K562 (cell line): ENCODE measurements around the gene TOMM40L.

ENCODE experiments used
- CHD4 ChIP-seq: fragments of 200-600 bp; sonication (generic); IDR thresholded peaks from 3 replicates; pipeline ENCODE4 v1.6.1; 2012; ENCODE audit warnings: low read depth, mild to moderate bottlenecking, mixed read lengths, low read length, inconsistent platforms; ENCODE audit not compliant: insufficient read depth, insufficient replicate concordance, poor library complexity, severe bottlenecking
- EZH2 ChIP-seq: IDR thresholded peaks from 2 replicates; pipeline ENCODE4 v1.6.1; 2012; ENCODE audit warnings: low read depth, mild to moderate bottlenecking, inconsistent platforms, low read length, borderline replicate concordance
- HDAC1 ChIP-seq, 2 experiments: fragments of 450-650 bp; IDR thresholded peaks; 2 replicates each; pipeline ENCODE4 v1.6.1; 2016 to 2017; ENCODE audit warnings: inconsistent platforms in 1 of 2, mild to moderate bottlenecking in 1 of 2, moderate library complexity in 1 of 2
- HNRNPH1 ChIP-seq: fragments of 200-400 bp; formaldehyde crosslinking; optimal IDR thresholded peaks from 2 replicates; pipeline ENCODE3; 2017; ENCODE audit warnings: low read depth, mild to moderate bottlenecking, low read length, moderate library complexity
- JUN ChIP-seq, 2 experiments: sonication (generic) in 1 of 2; formaldehyde crosslinking in 1 of 2; IDR thresholded peaks; 2 replicates each; pipeline versions ENCODE4 v1.6.1 to v1.8.0; 2012 to 2022; ENCODE audit warnings: borderline replicate concordance in 2 of 2, mild to moderate bottlenecking in 2 of 2, improper control_type of control experiment in 1 of 2, low read depth in 1 of 2, low read length in 1 of 2, missing genetic modification reagents in 1 of 2
- PHF21A ChIP-seq: fragments of 450-650 bp; IDR thresholded peaks from 2 replicates; pipeline ENCODE4 v1.6.1; 2017; ENCODE audit warnings: low read depth, borderline replicate concordance
- POLR2A ChIP-seq: fragments of 450-650 bp; conservative IDR thresholded peaks from 2 replicates; pipeline ENCODE4 v1.6.1; 2016
- RAD21 ChIP-seq, 2 experiments: fragments of 250-450 bp in 1 of 2; fragments of 450-650 bp in 1 of 2; sonication (Bioruptor Pico) in 1 of 2; formaldehyde crosslinking in 1 of 2; IDR thresholded peaks in 1 of 2; conservative IDR thresholded peaks in 1 of 2; 2 replicates each; pipeline versions ENCODE4 v1.4.0 to v1.8.0; 2020 to 2022; ENCODE audit warnings: mild to moderate bottlenecking in 2 of 2, moderate library complexity in 1 of 2
- SIN3A ChIP-seq, 2 experiments: fragments of 150-350 bp in 1 of 2; IDR thresholded peaks; 2 replicates each; pipeline ENCODE4 v1.6.1; 2011 to 2016; ENCODE audit warnings: borderline replicate concordance in 2 of 2, low read depth in 2 of 2, low read length in 2 of 2, mild to moderate bottlenecking in 2 of 2, moderate library complexity in 2 of 2; ENCODE audit not compliant: control insufficient read depth in 1 of 2
- U2AF2 ChIP-seq: fragments of 200-400 bp; formaldehyde crosslinking; optimal IDR thresholded peaks from 2 replicates; pipeline ENCODE3; 2017; ENCODE audit warnings: low read depth, mild to moderate bottlenecking, low read length
- ZZZ3 ChIP-seq: fragments of 450-650 bp; IDR thresholded peaks from 2 replicates; pipeline ENCODE4 v1.6.1; 2016; ENCODE audit warnings: antibody characterized with exemption, mild to moderate bottlenecking, moderate library complexity
- TF ChIP-seq, protein P1 (sequence below), 3 experiments: IDR thresholded peaks in 2 of 3; conservative IDR thresholded peaks in 1 of 3; 2 replicates each; pipeline ENCODE4 v1.5.1; 2011 to 2012; ENCODE audit warnings: low read length in 3 of 3, mild to moderate bottlenecking in 3 of 3, control low read depth in 2 of 3, improper control_type of control experiment in 1 of 3, inconsistent platforms in 1 of 3, low read depth in 1 of 3, mixed read lengths in 1 of 3, moderate library complexity in 1 of 3; ENCODE audit not compliant: insufficient read depth in 2 of 3
- TF ChIP-seq, protein P2 (sequence below): sonication (generic); formaldehyde crosslinking; IDR thresholded peaks from 2 replicates; pipeline ENCODE4 v1.8.1; 2023; ENCODE audit warnings: mild to moderate bottlenecking, missing genetic modification reagents

DNA sequence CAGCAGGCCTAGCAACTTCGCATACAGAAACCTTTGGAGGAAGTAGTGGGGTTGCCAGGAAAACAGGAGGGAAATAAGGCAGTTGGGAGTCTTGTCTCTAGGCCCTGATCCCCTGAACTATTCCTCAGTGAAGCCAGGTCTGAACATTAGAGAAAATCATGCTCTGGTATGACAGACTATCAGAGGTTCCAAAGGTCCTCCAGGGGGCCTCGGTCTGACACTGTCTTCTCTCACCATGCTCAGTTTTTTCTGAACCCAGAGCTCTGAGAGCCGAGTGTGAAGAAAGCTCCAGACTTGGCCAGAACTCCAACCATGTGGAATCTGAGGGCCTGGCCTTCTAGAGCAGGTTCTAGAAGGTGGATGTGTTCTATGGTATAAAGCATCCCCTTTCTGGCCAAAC lies 4.0 kb downstream of the TOMM40L start:
- no peak for TF ChIP-seq HDAC1 (IDR thresholded peaks at IDR 0.05)
- TF ChIP-seq SIN3A (IDR thresholded peaks at IDR 0.05; ENCODE audit: borderline replicate concordance in 2 of 2, control insufficient read depth in 1 of 2, low read depth in 2 of 2, low read length in 2 of 2) = no peak
- no peak for TF ChIP-seq ZZZ3
- peak in 1 of 2 experiments; percentile 33; a peak in 1 of 4 replicates for TF ChIP-seq RAD21 (CRISPR knock-in tag; conservative IDR thresholded peaks at IDR 0.05 in 1 of 2, IDR thresholded peaks at IDR 0.05 in 1 of 2)
- TF ChIP-seq HNRNPH1 = no peak
- TF ChIP-seq U2AF2 = no peak
- no peak for TF ChIP-seq PHF21A
- TF ChIP-seq, protein P1, sequence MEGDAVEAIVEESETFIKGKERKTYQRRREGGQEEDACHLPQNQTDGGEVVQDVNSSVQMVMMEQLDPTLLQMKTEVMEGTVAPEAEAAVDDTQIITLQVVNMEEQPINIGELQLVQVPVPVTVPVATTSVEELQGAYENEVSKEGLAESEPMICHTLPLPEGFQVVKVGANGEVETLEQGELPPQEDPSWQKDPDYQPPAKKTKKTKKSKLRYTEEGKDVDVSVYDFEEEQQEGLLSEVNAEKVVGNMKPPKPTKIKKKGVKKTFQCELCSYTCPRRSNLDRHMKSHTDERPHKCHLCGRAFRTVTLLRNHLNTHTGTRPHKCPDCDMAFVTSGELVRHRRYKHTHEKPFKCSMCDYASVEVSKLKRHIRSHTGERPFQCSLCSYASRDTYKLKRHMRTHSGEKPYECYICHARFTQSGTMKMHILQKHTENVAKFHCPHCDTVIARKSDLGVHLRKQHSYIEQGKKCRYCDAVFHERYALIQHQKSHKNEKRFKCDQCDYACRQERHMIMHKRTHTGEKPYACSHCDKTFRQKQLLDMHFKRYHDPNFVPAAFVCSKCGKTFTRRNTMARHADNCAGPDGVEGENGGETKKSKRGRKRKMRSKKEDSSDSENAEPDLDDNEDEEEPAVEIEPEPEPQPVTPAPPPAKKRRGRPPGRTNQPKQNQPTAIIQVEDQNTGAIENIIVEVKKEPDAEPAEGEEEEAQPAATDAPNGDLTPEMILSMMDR (IDR thresholded peaks at IDR 0.05 in 2 of 3, conservative IDR thresholded peaks at IDR 0.05 in 1 of 3; ENCODE audit: insufficient read depth in 2 of 3, low read depth in 1 of 3, low read length in 3 of 3) = peak; percentile 20 to 43 (median 29); a peak in 4 of 6 replicates
- TF ChIP-seq POLR2A = no peak
- no peak for TF ChIP-seq CHD4
- no peak for TF ChIP-seq JUN (IDR thresholded peaks at IDR 0.05; ENCODE audit: borderline replicate concordance, low read depth, low read length)
- TF ChIP-seq JUN (CRISPR knock-in tag; IDR thresholded peaks at IDR 0.05; ENCODE audit: borderline replicate concordance) = no peak
- TF ChIP-seq EZH2 = no peak
- TF ChIP-seq, protein P2, sequence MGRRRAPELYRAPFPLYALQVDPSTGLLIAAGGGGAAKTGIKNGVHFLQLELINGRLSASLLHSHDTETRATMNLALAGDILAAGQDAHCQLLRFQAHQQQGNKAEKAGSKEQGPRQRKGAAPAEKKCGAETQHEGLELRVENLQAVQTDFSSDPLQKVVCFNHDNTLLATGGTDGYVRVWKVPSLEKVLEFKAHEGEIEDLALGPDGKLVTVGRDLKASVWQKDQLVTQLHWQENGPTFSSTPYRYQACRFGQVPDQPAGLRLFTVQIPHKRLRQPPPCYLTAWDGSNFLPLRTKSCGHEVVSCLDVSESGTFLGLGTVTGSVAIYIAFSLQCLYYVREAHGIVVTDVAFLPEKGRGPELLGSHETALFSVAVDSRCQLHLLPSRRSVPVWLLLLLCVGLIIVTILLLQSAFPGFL = no peak
